IMR-90 (cell line): Measurements from ENCODE around the gene SGK2. TPM values are rescaled to one million over a fixed set of nuclear protein-coding genes. Genes with fewer than 3 reads are reported as not detected.

Source experiments
- ATAC-seq: fragments of 200-7000 bp; cut with Tn5 transposase; 2 replicates; pipeline ENCODE4 v1.9.1; 2020; ENCODE audit warnings: low read depth, mild to moderate bottlenecking, moderate library complexity
- BruUV-seq: library from RNA; stranded (reverse); fragments of 400-500 nt; replicated peaks from 2 replicates; lab custom pipeline; 2021; lab: Mats Ljungman, UMichigan
- CTCF ChIA-PET: fragments of 300-600 bp; formaldehyde crosslinking; extraction: SDS; loops from one replicate; lab custom pipeline; 2021; ENCODE audit warnings: antibody characterized with exemption; lab: Yijun Ruan, JAX
- POLR2A ChIA-PET: fragments of 300-600 bp; sonication (Branson Sonifier 250); formaldehyde crosslinking; loops from one replicate; lab custom pipeline; 2022; ENCODE audit warnings: antibody characterized with exemption; ENCODE audit not compliant: unreplicated experiment; lab: Charles Lee
- DNase-seq: peaks from one replicate; pipeline ENCODE4 v3.0.0; 2013
- H2AFZ ChIP-seq: replicated peaks from 2 replicates; pipeline ENCODE3; 2013; ENCODE audit warnings: low read length, mild to moderate bottlenecking; ENCODE audit not compliant: poor library complexity
- H2AK5ac ChIP-seq: 2 replicates; pipeline ENCODE4 v1.6.1; 2013; ENCODE audit warnings: low read depth, low read length, inconsistent platforms
- H2AK9ac ChIP-seq: replicated peaks from 2 replicates; pipeline ENCODE3; 2013; ENCODE audit warnings: mild to moderate bottlenecking, low read depth, low read length, moderate library complexity; ENCODE audit not compliant: poor library complexity
- H2BK120ac ChIP-seq: 2 replicates; pipeline ENCODE4 v1.6.1; 2013; ENCODE audit warnings: low read depth, low read length, inconsistent platforms
- H2BK15ac ChIP-seq: 3 replicates; pipeline ENCODE4 v1.6.1; 2013; ENCODE audit warnings: low read depth, low read length, inconsistent platforms
- H2BK20ac ChIP-seq: 2 replicates; pipeline ENCODE4 v1.6.1; 2013; ENCODE audit warnings: low read depth, mild to moderate bottlenecking, inconsistent platforms, low read length, moderate library complexity
- H2BK5ac ChIP-seq: 2 replicates; pipeline ENCODE4 v1.6.1; 2013; ENCODE audit warnings: mild to moderate bottlenecking, low read depth, low read length, inconsistent platforms; ENCODE audit not compliant: poor library complexity, severe bottlenecking
- H3K14ac ChIP-seq: replicated peaks from 2 replicates; pipeline ENCODE4 v1.6.1; 2013; ENCODE audit warnings: low read depth, low read length, inconsistent platforms
- H3K18ac ChIP-seq: 2 replicates; pipeline ENCODE4 v1.6.1; 2013; ENCODE audit warnings: low read depth, low read length, control low read depth
- H3K23ac ChIP-seq: 2 replicates; pipeline ENCODE4 v1.6.1; 2013; ENCODE audit warnings: low read depth, low read length, inconsistent platforms
- H3K27ac ChIP-seq: 2 replicates; pipeline ENCODE4 v1.5.1; 2013; ENCODE audit warnings: mild to moderate bottlenecking, control low read depth, low read length; ENCODE audit not compliant: insufficient read depth
- H3K27me3 ChIP-seq: 2 replicates; pipeline ENCODE4 v1.6.1; 2013; ENCODE audit warnings: low read length; ENCODE audit not compliant: control insufficient read depth, insufficient read depth
- H3K36me3 ChIP-seq: 2 replicates; pipeline ENCODE4 v1.6.1; 2013; ENCODE audit warnings: low read length, mixed read lengths; ENCODE audit not compliant: control insufficient read depth, insufficient read depth
- H3K4ac ChIP-seq: 2 replicates; pipeline ENCODE4 v1.6.1; 2013; ENCODE audit warnings: low read depth, low read length, inconsistent platforms
- H3K4me1 ChIP-seq: 2 replicates; pipeline ENCODE4 v1.6.1; 2013; ENCODE audit warnings: low read length, mixed read lengths; ENCODE audit not compliant: control insufficient read depth, insufficient read depth
- H3K4me2 ChIP-seq: 2 replicates; pipeline ENCODE4 v1.6.1; 2013; ENCODE audit warnings: low read depth, mild to moderate bottlenecking, control low read depth, low read length, moderate library complexity
- H3K4me3 ChIP-seq: 2 replicates; pipeline ENCODE4 v1.5.1; 2013; ENCODE audit warnings: low read depth, mild to moderate bottlenecking, control low read depth, low read length, moderate library complexity; ENCODE audit not compliant: insufficient read depth
- H3K56ac ChIP-seq: 2 replicates; pipeline ENCODE4 v1.6.1; 2013; ENCODE audit warnings: low read length, inconsistent platforms; ENCODE audit not compliant: insufficient read depth; ENCODE audit errors: extremely low read depth
- H3K79me1 ChIP-seq, 2 experiments: 2 replicates each; pipeline ENCODE4 v1.6.1; 2013; ENCODE audit warnings: low read length in 2 of 2, inconsistent platforms in 1 of 2, low read depth in 1 of 2
- H3K9ac ChIP-seq: 2 replicates; pipeline ENCODE4 v1.6.1; 2013; ENCODE audit warnings: low read depth, low read length, control low read depth
- H3K9me1 ChIP-seq: 2 replicates; pipeline ENCODE4 v1.6.1; 2013; ENCODE audit warnings: low read length, inconsistent platforms; ENCODE audit not compliant: insufficient read depth
- H3K9me3 ChIP-seq: 2 replicates; pipeline ENCODE4 v1.6.1; 2013; ENCODE audit warnings: low read length; ENCODE audit not compliant: control insufficient read depth, insufficient read depth
- H4K20me1 ChIP-seq: 2 replicates; pipeline ENCODE4 v1.6.1; 2013; ENCODE audit warnings: low read length, inconsistent platforms; ENCODE audit not compliant: insufficient read depth
- H4K5ac ChIP-seq: 2 replicates; pipeline ENCODE4 v1.6.1; 2013; ENCODE audit warnings: mild to moderate bottlenecking, low read depth, low read length, control low read depth
- H4K8ac ChIP-seq, 2 experiments: 2 replicates each; pipeline ENCODE4 v1.6.1; 2013; ENCODE audit warnings: low read depth in 2 of 2, low read length in 2 of 2, control low read depth in 1 of 2, inconsistent platforms in 1 of 2
- H4K91ac ChIP-seq: 2 replicates; pipeline ENCODE4 v1.6.1; 2013; ENCODE audit warnings: low read depth, low read length, inconsistent platforms; ENCODE audit not compliant: insufficient read depth
- BHLHE40 ChIP-seq: fragments of 150-350 bp; IDR thresholded peaks from 2 replicates; pipeline ENCODE4 v1.6.1; 2016; ENCODE audit warnings: mild to moderate bottlenecking, low read depth, low read length
- CHD1 ChIP-seq: IDR thresholded peaks from 2 replicates; pipeline ENCODE4 v1.6.1; 2012; ENCODE audit warnings: low read depth, low read length, improper control_type of control experiment
- CTCF ChIP-seq: conservative IDR thresholded peaks from 2 replicates; pipeline ENCODE4 v1.5.1; 2012; ENCODE audit warnings: mild to moderate bottlenecking, low read depth, low read length, improper control_type of control experiment
- ELK1 ChIP-seq: fragments of 150-350 bp; IDR thresholded peaks from 2 replicates; pipeline ENCODE4 v1.6.1; 2016; ENCODE audit warnings: low read depth, mild to moderate bottlenecking, low read length, moderate library complexity, borderline replicate concordance
- MAFK ChIP-seq: IDR thresholded peaks from 2 replicates; pipeline ENCODE4 v1.6.1; 2012; ENCODE audit warnings: low read depth, low read length, improper control_type of control experiment
- MXI1 ChIP-seq: IDR thresholded peaks from 2 replicates; pipeline ENCODE4 v1.6.1; 2012; ENCODE audit warnings: low read depth, mild to moderate bottlenecking, low read length, moderate library complexity, borderline replicate concordance
- NFE2L2 ChIP-seq: fragments of 150-350 bp; IDR thresholded peaks from 2 replicates; pipeline ENCODE4 v1.6.1; 2016; ENCODE audit warnings: low read depth, mild to moderate bottlenecking, low read length
- POLR2A ChIP-seq: IDR thresholded peaks from 2 replicates; pipeline ENCODE4 v1.6.1; 2012; ENCODE audit warnings: mild to moderate bottlenecking, low read depth, low read length
- RFX5 ChIP-seq: IDR thresholded peaks from 2 replicates; pipeline ENCODE4 v1.8.0; 2012; ENCODE audit warnings: low read depth, mild to moderate bottlenecking, low read length, moderate library complexity
- SMC3 ChIP-seq: fragments of 150-350 bp; IDR thresholded peaks from 2 replicates; pipeline ENCODE4 v1.6.1; 2016; ENCODE audit warnings: low read depth, mild to moderate bottlenecking, antibody characterized with exemption, low read length, moderate library complexity
- USF2 ChIP-seq: fragments of 150-350 bp; IDR thresholded peaks from 2 replicates; pipeline ENCODE4 v1.6.1; 2017; ENCODE audit warnings: mild to moderate bottlenecking, antibody characterized with exemption, low read length, low read depth
- WGBS, 2 experiments: methylation state at CpG; one replicate each; pipeline versions ENCODE4 v1.1.5 to v1.1.7; 2013; ENCODE audit warnings: missing lambda C conversion rate in 2 of 2; ENCODE audit not compliant: insufficient read length in 1 of 2; ENCODE audit errors: extremely low coverage in 2 of 2; 5-methylcytosine and 5-hydroxymethylcytosine counted together
- dilution Hi-C: fragments of 300-500 bp; cut with HindIII; formaldehyde crosslinking; loops from one replicate; pipeline ENCODE4 v1.14.3; 2018; ENCODE audit warnings: low sequenced_read_pairs; ENCODE audit not compliant: unreplicated experiment
- in situ Hi-C: fragments of 300-500 bp; cut with MboI; formaldehyde crosslinking; loops from 3 replicates; pipeline ENCODE4 v1.14.3; 2019; ENCODE audit warnings: low sequenced_read_pairs, inconsistent platforms, mixed read lengths
- intact Hi-C: fragments of 100-400 bp; cut with micrococcal nuclease; formaldehyde crosslinking; loops from 2 replicates; pipeline ENCODE4 v1.10.0; 2022
- polyA plus RNA-seq, 3 experiments: library from polyadenylated mRNA; depleted of rRNA; stranded (reverse); fragments of >200 nt; gene quantifications; 2 replicates each; pipeline ENCODE4 v1.2.3, GENCODE V29; 2012; ENCODE audit warnings: low replicate concordance in 1 of 3
- total RNA-seq: library from RNA; depleted of rRNA; stranded (reverse); fragments of >200 nt; gene quantifications from 2 replicates; pipeline ENCODE4 v1.2.3, GENCODE V29; 2012

SGK2 gene
- total and polyA plus RNA-seq, 2 of the 4 experiments (the other 2 are of a cell fraction), result under 0.01 to 0.10 TPM

GRCh38 chr20:43539975-43540672 lies 18.7 kb upstream of the SGK2 start (continued):
- no peak for TF ChIP-seq USF2

GRCh38 chr20:43540673-43541060 lies 18.2 kb upstream of the SGK2 start:
- no peaks in the 10 kb centered on the region; the same call in 1 of the 2 replicates for H3K9me1 ChIP-seq
- no peak for ATAC-seq
- no peak overlapping the region for H2AK9ac ChIP-seq
- no peaks in the 10 kb centered on the region for H3K9me3 ChIP-seq
- no peak overlapping the region for H4K8ac ChIP-seq
- no peak overlapping the region for H3K4me2 ChIP-seq
- intact Hi-C loops, result no loop called here
- no peak overlapping the region for H4K91ac ChIP-seq
- H4K20me1 ChIP-seq, result no peaks in the 10 kb centered on the region
- H2BK15ac ChIP-seq, result no peak overlapping the region
- CTCF ChIA-PET, result no interaction called here
- no peak for DNase-seq
- no peak overlapping the region for H2BK120ac ChIP-seq
- whole genome bisulfite sequencing, 2 experiments, result 89% methylated on average over 5 of the region's 7 CpGs; no CpG with 5 or more reads in 1 of the 2 experiments
- no peaks in the 10 kb centered on the region; the same call in 1 of the 2 replicates for H3K27me3 ChIP-seq
- POLR2A ChIA-PET, result no interaction called here
- H3K18ac ChIP-seq, result no peak overlapping the region
- H3K36me3 ChIP-seq, result no peaks in the 10 kb centered on the region; the same call in 1 of the 2 replicates
- no peak overlapping the region for H3K4me3 ChIP-seq
- no peak overlapping the region for H3K23ac ChIP-seq
- dilution Hi-C loops, result no loop called here
- no peak overlapping the region for H2AK5ac ChIP-seq
- H4K5ac ChIP-seq, result no peak overlapping the region
- H2BK5ac ChIP-seq, result no peak overlapping the region
- no peak overlapping the region for H3K14ac ChIP-seq
- no peaks in the 10 kb centered on the region; the same call in 1 of the 2 replicates for H3K4me1 ChIP-seq
- no peak overlapping the region for H2AFZ ChIP-seq
- no peak overlapping the region for H3K9ac ChIP-seq
- BruUV-seq, result no TSS peak
- H2BK20ac ChIP-seq, result no peak overlapping the region
- H3K27ac ChIP-seq, result no peak overlapping the region
- no peaks in the 10 kb centered on the region for H3K79me1 ChIP-seq
- in situ Hi-C loops, result no loop called here
- H3K4ac ChIP-seq, result no peak overlapping the region
- no peak overlapping the region for H3K56ac ChIP-seq
- TF ChIP-seq RFX5, result no peak
- TF ChIP-seq CHD1, result no peak
- no peak for TF ChIP-seq ELK1
- no peak for TF ChIP-seq NFE2L2
- TF ChIP-seq MAFK, result no peak
- no peak for TF ChIP-seq MXI1
- no peak for TF ChIP-seq POLR2A
- no peak for TF ChIP-seq SMC3
- TF ChIP-seq BHLHE40, result no peak
- TF ChIP-seq USF2, result no peak
- no peak for TF ChIP-seq CTCF
